Activated naive CD4-positive, alpha-beta T cell treated with Interleukin-2 at 50 U/mL for 16 hours (primary cell): ENCODE results near the gene TMEM8B.

ENCODE experiments used
- DNase-seq: peaks from one replicate; pipeline ENCODE4 v3.0.0-alpha.2; 2020

The TMEM8B gene

GRCh38 chr9:35840881-35841644, 12.0 kb downstream of the TMEM8B start:
- DNase-seq, result no peak

- DNase-seq, result no peak
Observed at GRCh38 chr9:35841645-35841900, 12.5 kb downstream of the TMEM8B start.

- no peak for DNase-seq
Observed at GRCh38 chr9:35842020-35842745, 13.2 kb downstream of the TMEM8B start.

- no peak for DNase-seq
Observed at GRCh38 chr9:35842795-35843194, 13.8 kb downstream of the TMEM8B start.

- DNase-seq, result no peak
Observed at GRCh38 chr9:35844628-35845270, 15.7 kb downstream of the TMEM8B start.

- no peak for DNase-seq
Observed at GRCh38 chr9:35845824-35846771, 17.1 kb downstream of the TMEM8B start.

GRCh38 chr9:35847792-35848572, 19.0 kb downstream of the TMEM8B start:
- peak; percentile 15 for DNase-seq

- DNase-seq, result no peak
Observed at GRCh38 chr9:35852267-35852815, 23.3 kb downstream of the TMEM8B start.

- DNase-seq, result no peak
Observed at GRCh38 chr9:35852876-35853865, 24.1 kb downstream of the TMEM8B start.

GRCh38 chr9:35854091-35854762, 25.2 kb downstream of the TMEM8B start:
- DNase-seq, result no peak

- DNase-seq, result no peak
Observed at GRCh38 chr9:35856206-35856605, 27.2 kb downstream of the TMEM8B start.

- DNase-seq, result no peak
Observed at GRCh38 chr9:35856882-35857281, 27.9 kb downstream of the TMEM8B start.

- DNase-seq, result no peak
Observed at GRCh38 chr9:35858458-35858857, 29.4 kb downstream of the TMEM8B start.

- DNase-seq, result peak; percentile 8
Observed at GRCh38 chr9:35859310-35859989, 30.4 kb downstream of the TMEM8B start.

GRCh38 chr9:35859990-35860339, 30.9 kb downstream of the TMEM8B start:
- no peak for DNase-seq

- DNase-seq, result no peak
Observed at GRCh38 chr9:35861161-35861897, 32.3 kb downstream of the TMEM8B start.

GRCh38 chr9:35862328-35862727, 33.3 kb downstream of the TMEM8B start:
- no peak for DNase-seq

- no peak for DNase-seq
Observed at GRCh38 chr9:35863583-35863982, 34.6 kb downstream of the TMEM8B start.
